Brain microvascular endothelial cell (primary cell): Measurements from ENCODE around the gene SLFNL1.

Experiments used
- DNase-seq: peaks from one replicate; pipeline ENCODE4 v3.0.0-alpha.2; 2020
- H3K27ac ChIP-seq: fragments of 250-450 bp; sonication (Bioruptor Pico); 2 replicates; pipeline ENCODE4 v1.5.1; 2020; ENCODE audit warnings: mild to moderate bottlenecking, moderate library complexity
- H3K27me3 ChIP-seq: fragments of 250-450 bp; sonication (Bioruptor Pico); replicated peaks from 2 replicates; pipeline ENCODE4 v1.5.1; 2020; ENCODE audit warnings: mild to moderate bottlenecking
- H3K36me3 ChIP-seq: fragments of 250-450 bp; sonication (Bioruptor Pico); replicated peaks from 2 replicates; pipeline ENCODE4 v1.5.1; 2020; ENCODE audit warnings: mild to moderate bottlenecking
- H3K4me3 ChIP-seq: 2 replicates; pipeline ENCODE4 v1.5.1; 2011; ENCODE audit warnings: low read depth, mild to moderate bottlenecking, control low read depth, low read length, moderate library complexity
- CTCF ChIP-seq: IDR thresholded peaks from 2 replicates; pipeline ENCODE4 v1.5.1; 2011; ENCODE audit warnings: low read depth, mild to moderate bottlenecking, moderate library complexity, low read length, control low read depth, inconsistent platforms; ENCODE audit errors: missing control alignments
- in situ Hi-C: cut with HindIII; loops from 2 replicates; pipeline ENCODE4 v1.10.0; 2017; ENCODE audit warnings: low sequenced_read_pairs, low pct_ligation_motif_present

The SLFNL1 gene

GRCh38 chr1:41015281-41015896, 6.1 kb downstream of the SLFNL1 start:
- in situ Hi-C loops: no loop called here
- Histone ChIP-seq H3K27ac (no peak overlapping the region), H3K36me3 (peaks cover 89% of the 10 kb centered on the region), H3K4me3 (no peak overlapping the region), H3K27me3 (no peaks in the 10 kb centered on the region)
- TF ChIP-seq CTCF: no peak
- DNase-seq: no peak

- in situ Hi-C loops: no loop called here
- no peak overlapping the region for H3K27ac ChIP-seq
- H3K4me3 ChIP-seq: no peak overlapping the region
- DNase-seq: no peak
- H3K27me3 ChIP-seq: no peaks in the 10 kb centered on the region
- peaks cover 89% of the 10 kb centered on the region for H3K36me3 ChIP-seq
- no peak for TF ChIP-seq CTCF
Observed at GRCh38 chr1:41014871-41015270, 6.7 kb downstream of the SLFNL1 start.

- Histone ChIP-seq H3K27me3 (no peaks in the 10 kb centered on the region), H3K4me3 (no peak overlapping the region), H3K36me3 (peaks cover 91% of the 10 kb centered on the region), H3K27ac (no peak overlapping the region)
- in situ Hi-C loops: no loop called here
- no peak for TF ChIP-seq CTCF
- DNase-seq: no peak
Observed at GRCh38 chr1:41013796-41014195, 7.7 kb downstream of the SLFNL1 start.

GRCh38 chr1:41013024-41013423, 8.5 kb downstream of the SLFNL1 start:
- Histone ChIP-seq H3K4me3 (no peak overlapping the region), H3K27me3 (no peaks in the 10 kb centered on the region), H3K27ac (no peak overlapping the region), H3K36me3 (peaks cover 93% of the 10 kb centered on the region)
- no peak for DNase-seq
- in situ Hi-C loops: no loop called here
- TF ChIP-seq CTCF: no peak

- no peaks in the 10 kb centered on the region for H3K27me3 ChIP-seq
- in situ Hi-C loops: no loop called here
- no peak overlapping the region for H3K27ac ChIP-seq
- H3K4me3 ChIP-seq: no peak overlapping the region
- TF ChIP-seq CTCF: no peak
- no peak for DNase-seq
- H3K36me3 ChIP-seq: peaks cover 94% of the 10 kb centered on the region
Observed at GRCh38 chr1:41010345-41010744, 11.2 kb downstream of the SLFNL1 start.

GRCh38 chr1:41009466-41009865, 12.1 kb downstream of the SLFNL1 start:
- no peak for TF ChIP-seq CTCF
- H3K4me3 ChIP-seq: no peak overlapping the region
- in situ Hi-C loops: no loop called here
- DNase-seq: no peak
- H3K27me3 ChIP-seq: no peaks in the 10 kb centered on the region
- H3K27ac ChIP-seq: peak overlapping the region; percentile 30
- H3K36me3 ChIP-seq: peaks cover 93% of the 10 kb centered on the region
